ENCODE data around the gene HCFC2.

- TF ChIP-seq POLR2A (IDR thresholded peaks at IDR 0.05) (no peak), CTCF (IDR thresholded peaks at IDR 0.05) (no peak)
Measured at GRCh38 chr12:104048811-104049210, 15.5 kb upstream of the HCFC2 start.

Data from tibial nerve (tissue), 3 donors.